NCI-H1694 (cell line): ENCODE results near the gene USP34.
"Not testable (repeated sequence)": the region's sequence is repeated elsewhere in the genome, so short reads cannot be mapped to it uniquely, and the experiment has no call there.

ENCODE experiments used
- DNase-seq: peaks from one replicate; lab custom pipeline; 2025; lab: John Stamatoyannopoulos, UW

USP34 gene

DNA sequence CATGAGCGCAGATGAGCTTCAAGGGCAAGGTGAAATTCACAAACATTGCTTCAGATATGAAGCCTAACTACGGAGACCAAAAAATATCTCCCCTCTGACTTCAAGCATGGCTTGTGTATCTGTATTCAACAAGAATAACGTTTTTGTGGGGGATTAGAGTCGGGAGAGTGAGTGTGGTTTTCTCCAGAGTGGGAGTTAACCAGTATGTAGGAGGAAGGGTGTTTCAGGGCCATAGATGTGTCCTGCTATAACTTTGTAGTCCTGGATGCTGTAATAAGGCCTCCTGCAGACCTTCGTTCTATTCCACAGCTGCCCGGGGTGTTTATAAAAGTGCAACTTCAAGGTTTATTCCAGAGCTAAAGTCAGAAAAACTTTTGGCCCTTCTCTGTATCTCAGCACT is 321.8 kb downstream of the USP34 start:
- DNase-seq = no peak

DNA sequence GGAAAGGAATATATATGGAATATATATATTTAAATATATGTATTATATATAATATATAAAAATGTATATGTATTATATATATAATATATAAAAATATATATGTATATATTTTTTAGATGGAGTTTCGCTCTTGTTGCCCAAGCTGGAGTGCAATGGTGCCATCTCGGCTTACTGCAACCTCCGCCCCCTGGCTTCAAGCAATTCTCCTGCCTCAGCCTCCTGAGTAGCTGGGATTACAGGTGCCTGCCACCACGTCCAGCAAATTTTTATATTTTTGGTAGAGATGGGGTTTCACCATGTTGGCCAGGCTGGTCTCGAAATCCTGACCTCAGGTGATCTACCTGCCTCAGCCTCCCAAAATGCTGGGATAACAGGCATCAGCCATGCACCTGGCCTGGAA is 322.8 kb downstream of the USP34 start:
- DNase-seq = not testable (repeated sequence)

DNA sequence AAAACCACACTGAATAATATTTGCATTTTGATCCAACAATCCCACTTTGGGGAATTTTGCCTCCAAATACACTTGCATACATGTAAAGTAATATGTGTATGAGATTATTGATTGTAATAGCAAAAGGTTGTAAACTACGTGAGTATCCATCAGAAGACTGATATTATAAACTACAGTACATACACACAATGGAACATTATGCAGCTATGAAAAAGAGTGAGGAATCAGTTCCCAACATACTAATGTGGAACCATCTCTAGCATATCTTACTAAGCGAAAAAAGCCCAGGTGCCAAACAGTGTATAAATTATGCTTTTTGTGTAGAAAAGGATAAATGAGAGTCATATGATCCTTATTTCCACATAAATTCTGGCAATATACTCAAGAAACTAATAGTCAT is 324.9 kb downstream of the USP34 start:
- no peak for DNase-seq

DNA sequence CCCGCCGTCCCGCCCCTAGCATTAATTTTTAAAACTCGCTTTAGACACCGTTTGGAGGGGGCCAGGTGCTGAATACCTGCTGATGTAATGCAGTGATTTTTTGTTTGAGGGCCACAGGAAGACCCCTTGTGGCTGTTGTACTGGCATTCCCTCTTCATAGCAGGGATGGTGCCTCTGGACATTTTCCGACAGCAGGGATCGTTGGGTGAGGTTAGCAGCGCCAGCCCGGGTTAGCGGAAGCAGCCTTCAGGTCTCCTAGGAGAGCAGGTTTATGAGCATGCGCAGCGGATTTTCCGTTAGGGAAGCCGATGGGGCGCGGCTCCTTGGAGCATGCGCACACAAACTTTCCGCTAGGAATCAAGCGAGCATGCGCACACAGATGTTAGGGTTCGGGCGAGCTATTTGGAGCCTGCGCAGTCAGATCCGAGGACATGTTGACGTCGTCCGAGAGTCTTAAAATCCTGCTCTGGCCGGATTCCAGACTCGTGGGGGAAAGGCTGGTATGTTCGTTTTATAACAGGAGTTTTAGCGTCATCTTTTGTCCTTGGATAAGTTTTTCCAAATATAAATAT is 326.1 kb downstream of the USP34 start:
- DNase-seq = peak; percentile 85

DNA sequence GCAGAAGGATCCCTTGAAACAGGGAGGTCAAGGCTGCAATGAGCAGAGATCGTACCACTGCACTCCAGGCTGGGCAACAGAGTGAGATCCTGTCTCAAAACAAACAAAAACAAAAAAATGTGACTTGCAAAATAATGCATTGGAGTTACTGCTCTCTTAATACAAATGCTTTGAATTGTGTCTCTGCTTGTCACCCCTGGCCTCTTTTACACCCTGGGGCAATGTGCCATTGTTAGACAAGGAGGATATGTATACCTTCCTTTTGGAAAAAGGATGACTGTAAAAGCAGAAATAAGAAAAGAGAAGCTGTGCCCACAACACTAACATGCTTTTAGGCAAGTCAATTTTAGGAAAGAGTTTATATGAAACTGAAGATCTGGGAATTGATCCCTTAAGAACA is 329.7 kb downstream of the USP34 start:
- no peak for DNase-seq

DNA sequence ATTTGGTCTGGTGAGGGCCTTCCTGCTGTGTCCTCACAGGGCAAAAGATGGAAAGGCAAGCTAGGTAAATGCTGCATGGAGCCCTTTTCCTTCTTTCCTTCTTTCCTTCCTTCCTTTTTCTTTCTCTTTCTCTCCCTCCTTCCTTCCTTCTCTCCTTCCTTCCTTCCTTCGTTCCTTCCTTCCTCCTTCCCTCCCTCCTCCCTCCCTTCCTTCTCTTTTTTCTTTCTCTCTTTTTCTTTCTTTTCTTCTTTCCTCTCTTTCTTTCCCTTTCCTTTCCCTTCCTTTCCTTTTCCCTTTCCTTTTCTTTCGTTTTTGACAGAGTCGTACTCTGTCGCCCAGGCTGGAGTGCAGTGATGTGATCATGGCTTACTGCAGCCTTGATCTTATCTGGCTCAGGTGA is 332.0 kb downstream of the USP34 start:
- no peak for DNase-seq
